Epithelial cell of proximal tubule (primary cell): Measurements from ENCODE around the gene HPGDS. TPM values are rescaled to one million over a fixed set of nuclear protein-coding genes. Genes with fewer than 3 reads are reported as not detected.
A peak's percentile ranks its signal among the peaks of the same experiment; 100 is the strongest.

Source experiments
- DNase-seq: peaks from one replicate; pipeline ENCODE4 v3.0.0-alpha.2; 2011; ENCODE audit warnings: low read depth
- H3K4me3 ChIP-seq: 2 replicates; pipeline ENCODE4 v1.5.1; 2011; ENCODE audit warnings: low read depth, mild to moderate bottlenecking, low read length
- CTCF ChIP-seq: conservative IDR thresholded peaks from 2 replicates; pipeline ENCODE4 v1.5.1; 2012; ENCODE audit warnings: low read depth, mild to moderate bottlenecking, low read length
- total RNA-seq: library from RNA; depleted of rRNA; stranded (reverse); fragments of >200 nt; gene quantifications from 2 replicates; pipeline ENCODE4 v1.2.3, GENCODE V29; 2015

HPGDS gene
- total RNA-seq, 1 donor from 2014 or later, result not detected

DNA sequence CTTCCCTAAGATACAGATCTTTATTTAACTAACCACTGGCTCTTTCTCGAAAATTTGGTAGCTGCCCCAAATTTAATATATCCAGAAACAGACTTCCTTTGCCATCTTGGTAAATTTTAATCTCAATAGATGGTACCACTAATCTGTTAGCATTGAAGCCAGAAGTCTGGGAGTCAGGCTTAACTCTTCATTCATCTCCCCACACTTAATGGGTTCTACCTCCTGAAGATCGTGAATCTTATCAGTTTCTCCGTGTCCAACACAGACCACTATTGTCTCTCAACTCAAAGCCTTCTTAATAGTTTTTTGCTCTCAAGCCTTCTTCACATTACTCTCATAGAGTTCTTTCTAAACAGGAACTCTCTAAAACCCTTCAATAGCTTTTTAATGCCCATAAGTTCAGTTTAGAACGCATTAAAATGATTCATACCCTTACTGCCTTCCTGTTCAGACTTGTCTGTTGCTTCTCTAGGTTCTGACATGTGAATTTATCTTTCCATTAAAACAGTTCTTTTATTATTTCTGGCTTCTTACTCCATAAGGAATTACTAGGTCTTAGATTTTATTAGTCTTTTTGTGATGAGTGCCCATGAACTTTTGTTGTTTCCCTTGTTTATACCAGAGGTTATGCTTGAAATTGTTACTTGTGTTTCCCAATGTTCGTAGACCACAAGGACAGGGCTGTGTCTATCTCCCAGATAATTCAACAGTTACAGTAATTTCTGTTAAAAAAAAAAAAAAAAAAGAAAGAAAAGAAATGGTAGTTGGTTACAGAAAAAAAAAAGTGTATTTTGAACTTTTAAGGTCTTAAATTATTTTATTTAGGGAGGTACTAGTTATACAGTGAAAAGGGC, 80.2 kb downstream of the HPGDS start:
- TF ChIP-seq CTCF, result no peak
- DNase-seq, result no peak
- no peak overlapping the region for H3K4me3 ChIP-seq

DNA sequence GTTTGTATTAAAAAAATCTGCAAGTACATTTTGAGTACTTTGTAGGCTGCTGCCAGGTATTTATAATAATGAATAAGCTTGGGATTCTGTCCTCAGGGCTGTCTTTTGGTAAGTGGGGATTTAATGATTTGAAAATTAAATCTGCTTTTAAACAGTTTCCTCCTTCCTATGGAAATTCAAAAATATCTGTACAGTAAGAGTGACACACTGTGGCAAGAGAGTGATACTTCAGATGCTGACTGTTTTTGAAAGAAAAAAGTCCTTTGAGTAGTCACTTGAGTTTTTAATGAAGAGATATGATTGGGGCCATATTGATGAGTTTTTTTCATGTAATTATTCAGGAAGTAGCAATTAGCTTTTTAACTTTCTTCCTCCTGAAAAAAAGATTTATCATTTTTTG, 85.8 kb downstream of the HPGDS start:
- peak; percentile 36 for TF ChIP-seq CTCF
- H3K4me3 ChIP-seq, result no peak overlapping the region
- no peak for DNase-seq

DNA sequence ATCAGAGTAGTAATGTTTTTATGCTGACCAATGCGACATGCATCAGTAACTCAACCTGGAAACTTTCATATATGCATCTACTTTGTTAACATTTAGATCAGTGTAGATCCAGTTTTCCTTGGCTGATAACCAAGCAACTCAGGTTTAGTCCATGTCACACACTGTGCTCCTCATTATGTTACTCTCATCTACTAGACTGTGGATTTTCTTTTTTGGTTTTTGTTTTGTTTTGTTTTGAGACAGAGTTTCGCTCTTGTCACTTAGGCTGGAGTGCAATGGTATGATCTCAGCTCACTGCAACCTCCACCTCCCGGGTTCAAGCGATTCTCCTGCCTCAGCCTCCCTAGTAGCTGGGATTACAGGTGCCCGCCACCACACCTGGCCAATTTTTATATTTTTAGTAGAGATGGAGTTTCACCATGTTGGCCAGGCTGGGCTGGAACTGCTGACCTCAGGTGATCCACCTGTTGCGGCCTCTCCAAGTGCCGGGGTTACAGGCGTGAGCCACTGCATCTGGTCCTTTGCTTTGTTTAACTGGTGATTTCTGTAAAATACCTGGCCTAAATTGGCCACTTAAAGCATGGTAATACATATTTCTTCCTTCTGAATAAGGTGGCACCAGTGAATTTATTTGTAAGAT, 86.4 kb downstream of the HPGDS start:
- no peak for TF ChIP-seq CTCF
- H3K4me3 ChIP-seq, result no peak overlapping the region
- DNase-seq, result no peak

- H3K4me3 ChIP-seq, result no peak overlapping the region
- no peak for DNase-seq
- no peak for TF ChIP-seq CTCF
Observed at GRCh38 chr4:94253036-94253435, 89.6 kb downstream of the HPGDS start.

- H3K4me3 ChIP-seq, result no peak overlapping the region
- no peak for DNase-seq
- no peak for TF ChIP-seq CTCF
Observed at GRCh38 chr4:94251094-94251493, 91.5 kb downstream of the HPGDS start.

Other genes with a start within 250 kb of the HPGDS start
- 24.5 and 28.1 TPM in 2 replicates for gene SMARCAD1, start 135.0 kb downstream of the HPGDS start, total RNA-seq
- 47.2 and 48.8 TPM in 2 replicates for gene PDLIM5, start 109.1 kb upstream of the HPGDS start, total RNA-seq